Vagina (tissue), 2 donors: Measurements from ENCODE around the gene HRH1. TPM values are rescaled to one million over a fixed set of nuclear protein-coding genes. Genes with fewer than 3 reads are reported as not detected.
A peak's percentile ranks its signal among the peaks of the same experiment; 100 is the strongest.

Experiments
- DNase-seq, 2 donors: peaks; one replicate each; pipeline ENCODE4 v3.0.0-alpha.2; 2017; ENCODE audit errors: extremely low spot score in 2 of 2
- H3K27ac ChIP-seq: fragments of 200-600 bp; sonication (generic); one replicate; pipeline ENCODE4 v1.5.1; 2019
- H3K27me3 ChIP-seq: fragments of 200-600 bp; sonication (generic); one replicate; pipeline ENCODE4 v1.5.1; 2019
- H3K36me3 ChIP-seq, 2 donors: fragments of 200-600 bp; sonication (generic); one replicate each; pipeline ENCODE4 v1.5.1; 2017 to 2019
- H3K4me1 ChIP-seq: fragments of 200-600 bp; sonication (generic); one replicate; pipeline ENCODE4 v1.5.1; 2019
- H3K4me3 ChIP-seq, 2 donors: fragments of 200-600 bp; sonication (generic); 1 replicate in 1 of 2; 2 replicates in 1 of 2; pipeline ENCODE4 v1.5.1; 2016 to 2019
- H3K9me3 ChIP-seq: fragments of 200-600 bp; sonication (generic); one replicate; pipeline ENCODE4 v1.5.1; 2019
- CTCF ChIP-seq, 3 experiments: fragments of 450-650 bp in 2 of 3; fragments of 200-600 bp in 1 of 3; sonication (generic) in 1 of 3; IDR thresholded peaks; one replicate each; pipeline ENCODE4 v1.5.1; 2017 to 2019; ENCODE audit warnings: antibody characterized with exemption in 3 of 3, mild to moderate bottlenecking in 2 of 3, moderate library complexity in 2 of 3
- POLR2A ChIP-seq, 2 donors: fragments of 450-650 bp; IDR thresholded peaks; one replicate each; pipeline ENCODE4 v1.6.1; 2017; ENCODE audit warnings: antibody characterized with exemption in 2 of 2, mild to moderate bottlenecking in 2 of 2, moderate library complexity in 2 of 2
- POLR2AphosphoS5 ChIP-seq, 2 donors: sonication (generic); formaldehyde crosslinking; IDR thresholded peaks; one replicate each; pipeline ENCODE4 v1.9.0; 2017; ENCODE audit warnings: antibody characterized with exemption in 2 of 2, mild to moderate bottlenecking in 2 of 2, low read depth in 1 of 2; ENCODE audit not compliant: insufficient read depth in 1 of 2
- intact Hi-C: fragments of 100-400 bp; cut with DNase I; formaldehyde crosslinking; loops from one replicate; pipeline ENCODE4 v1.15.1; 2023
- total RNA-seq: library from RNA; depleted of rRNA; stranded (reverse); fragments of >200 nt; gene quantifications from one replicate; pipeline ENCODE4 v1.2.3, GENCODE V29; 2016

The HRH1 gene
- total RNA-seq, 1 donor from 2014 or later, result 9.3 TPM

GRCh38 chr3:11136830-11137626 lies 17.3 kb upstream of the HRH1 start:
- Histone ChIP-seq H3K4me3 (peak overlapping the region; percentile 25 to 29), H3K27ac (peak overlapping the region; percentile 89), H3K27me3 (no peaks in the 10 kb centered on the region), H3K36me3 (no peaks in the 10 kb centered on the region), H3K9me3 (no peaks in the 10 kb centered on the region), H3K4me1 (peaks cover 26% of the 10 kb centered on the region)
- intact Hi-C loops, result no loop called here
- TF ChIP-seq CTCF (IDR thresholded peaks at IDR 0.05) (no peak), POLR2A (IDR thresholded peaks at IDR 0.05) (no peak), POLR2AphosphoS5 (IDR thresholded peaks at IDR 0.05; ENCODE audit: insufficient read depth in 1 of 2, low read depth in 1 of 2) (peak; percentile 81 to 93)
- peak; percentile 98 to 99 for DNase-seq

DNA sequence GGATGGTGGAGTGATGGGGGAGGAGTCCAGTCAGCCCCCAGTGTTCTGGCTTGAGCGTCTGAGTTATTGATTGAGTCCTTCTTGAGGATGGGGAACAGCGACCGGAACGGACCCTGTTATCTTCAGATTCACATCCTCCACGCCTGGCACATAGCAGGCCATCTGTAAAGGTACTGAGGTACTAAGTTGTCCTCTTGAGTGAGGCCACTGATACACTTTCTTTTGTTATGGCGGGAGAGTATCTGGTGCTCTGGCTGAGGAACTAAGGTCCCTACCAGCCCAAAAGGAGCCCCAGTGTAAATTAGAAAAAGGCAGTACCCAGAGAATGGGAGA lies 16.7 kb upstream of the HRH1 start:
- intact Hi-C loops, result no loop called here
- H3K27me3 ChIP-seq, result no peaks in the 10 kb centered on the region
- DNase-seq, result no peak
- TF ChIP-seq POLR2AphosphoS5 (IDR thresholded peaks at IDR 0.05; ENCODE audit: insufficient read depth in 1 of 2, low read depth in 1 of 2) (no peak), POLR2A (IDR thresholded peaks at IDR 0.05) (no peak), CTCF (IDR thresholded peaks at IDR 0.05) (no peak)
- H3K4me1 ChIP-seq, result peaks cover 26% of the 10 kb centered on the region
- H3K9me3 ChIP-seq, result no peaks in the 10 kb centered on the region
- H3K4me3 ChIP-seq, result peak overlapping the region; percentile 25 to 29
- peak overlapping the region; percentile 89 for H3K27ac ChIP-seq
- no peaks in the 10 kb centered on the region for H3K36me3 ChIP-seq

DNA sequence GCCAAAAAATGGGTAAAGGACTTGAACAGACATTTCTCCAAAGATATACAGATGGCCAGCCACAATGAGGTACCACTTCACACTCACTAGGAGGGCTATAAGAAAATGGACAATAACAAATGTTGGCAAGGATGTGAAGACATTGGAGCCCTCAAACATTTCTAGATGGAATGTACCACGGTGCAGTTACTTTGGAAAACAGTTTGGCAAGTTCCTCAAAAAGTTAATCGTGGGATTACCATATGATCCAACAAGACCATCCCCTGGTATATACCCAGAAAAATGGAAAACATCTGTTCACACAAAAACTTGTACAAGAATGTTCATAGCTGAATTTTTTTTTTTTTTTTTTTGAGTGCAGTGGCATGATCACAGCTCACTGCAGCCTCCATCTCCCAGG lies 15.9 kb upstream of the HRH1 start:
- Histone ChIP-seq H3K4me3 (no peak overlapping the region), H3K27ac (no peak overlapping the region), H3K4me1 (peaks cover 26% of the 10 kb centered on the region), H3K27me3 (no peaks in the 10 kb centered on the region), H3K9me3 (no peaks in the 10 kb centered on the region), H3K36me3 (no peaks in the 10 kb centered on the region)
- intact Hi-C loops, result no loop called here
- no peak for TF ChIP-seq CTCF (IDR thresholded peaks at IDR 0.05)
- TF ChIP-seq POLR2AphosphoS5 (IDR thresholded peaks at IDR 0.05; ENCODE audit: insufficient read depth in 1 of 2, low read depth in 1 of 2), result no peak
- TF ChIP-seq POLR2A (IDR thresholded peaks at IDR 0.05), result no peak
- no peak for DNase-seq

- TF ChIP-seq POLR2A (IDR thresholded peaks at IDR 0.05) (no peak), POLR2AphosphoS5 (IDR thresholded peaks at IDR 0.05; ENCODE audit: insufficient read depth in 1 of 2, low read depth in 1 of 2) (no peak), CTCF (IDR thresholded peaks at IDR 0.05) (no peak)
- intact Hi-C loops, result no loop called here
- no peaks in the 10 kb centered on the region for H3K36me3 ChIP-seq
- H3K9me3 ChIP-seq, result no peaks in the 10 kb centered on the region
- H3K27me3 ChIP-seq, result no peaks in the 10 kb centered on the region
- no peak overlapping the region for H3K4me3 ChIP-seq
- DNase-seq, result no peak
- H3K27ac ChIP-seq, result no peak overlapping the region
- H3K4me1 ChIP-seq, result peaks cover 26% of the 10 kb centered on the region
Measured at GRCh38 chr3:11140030-11140712, 14.1 kb upstream of the HRH1 start.

GRCh38 chr3:11140713-11141104 lies 13.6 kb upstream of the HRH1 start:
- Histone ChIP-seq H3K36me3 (no peaks in the 10 kb centered on the region), H3K27ac (no peak overlapping the region), H3K4me1 (peaks cover 26% of the 10 kb centered on the region), H3K4me3 (no peak overlapping the region), H3K27me3 (no peaks in the 10 kb centered on the region), H3K9me3 (no peaks in the 10 kb centered on the region)
- DNase-seq, result no peak
- no peak for TF ChIP-seq POLR2A (IDR thresholded peaks at IDR 0.05)
- TF ChIP-seq CTCF (IDR thresholded peaks at IDR 0.05), result no peak
- no peak for TF ChIP-seq POLR2AphosphoS5 (IDR thresholded peaks at IDR 0.05; ENCODE audit: insufficient read depth in 1 of 2, low read depth in 1 of 2)
- intact Hi-C loops, result no loop called here
